ENCODE data around the gene DAZAP1.

The DAZAP1 gene

GRCh38 chr19:1376415-1376805 is 31.0 kb upstream of the DAZAP1 start:
- no peak for TF ChIP-seq CTCF (IDR thresholded peaks at IDR 0.05; ENCODE audit: low read depth, low read length)
- H3K27me3 ChIP-seq, result no peaks in the 10 kb centered on the region
- H3K4me1 ChIP-seq, result peaks cover 11% of the 10 kb centered on the region
- no peaks in the 10 kb centered on the region for H3K9me3 ChIP-seq
- H3K36me3 ChIP-seq, result peaks cover 31% of the 10 kb centered on the region
- DNase-seq, result no peak
- H3K4me3 ChIP-seq (ENCODE audit: low read depth, low read length), result no peak overlapping the region

- Histone ChIP-seq H3K36me3 (peaks cover 28% of the 10 kb centered on the region), H3K4me1 (peaks cover 11% of the 10 kb centered on the region), H3K9me3 (no peaks in the 10 kb centered on the region), H3K27me3 (no peaks in the 10 kb centered on the region), H3K4me3 (ENCODE audit: low read depth, low read length) (no peak overlapping the region)
- no peak for DNase-seq
- TF ChIP-seq CTCF (IDR thresholded peaks at IDR 0.05; ENCODE audit: low read depth, low read length), result no peak
These were observed 30.0 kb upstream of the DAZAP1 start for GRCh38 chr19:1377176-1377964.

GRCh38 chr19:1377965-1378785 is 29.2 kb upstream of the DAZAP1 start:
- peaks cover 24% of the 10 kb centered on the region for H3K36me3 ChIP-seq
- DNase-seq, result no peak
- no peaks in the 10 kb centered on the region for H3K9me3 ChIP-seq
- H3K27me3 ChIP-seq, result no peaks in the 10 kb centered on the region
- H3K4me1 ChIP-seq, result peaks cover 6% of the 10 kb centered on the region
- TF ChIP-seq CTCF (IDR thresholded peaks at IDR 0.05; ENCODE audit: low read depth, low read length), result 0 out of 2 replicates have a peak, but pooled peaks have one; percentile 5
- H3K4me3 ChIP-seq (ENCODE audit: low read depth, low read length), result no peak overlapping the region

GRCh38 chr19:1379126-1379905 is 28.1 kb upstream of the DAZAP1 start:
- no peak for DNase-seq
- Histone ChIP-seq H3K36me3 (peaks cover 16% of the 10 kb centered on the region), H3K9me3 (no peaks in the 10 kb centered on the region), H3K4me1 (no peaks in the 10 kb centered on the region), H3K27me3 (no peaks in the 10 kb centered on the region), H3K4me3 (ENCODE audit: low read depth, low read length) (no peak overlapping the region)
- no peak for TF ChIP-seq CTCF (IDR thresholded peaks at IDR 0.05; ENCODE audit: low read depth, low read length)

GRCh38 chr19:1379961-1380489 is 27.4 kb upstream of the DAZAP1 start:
- H3K27me3 ChIP-seq, result no peaks in the 10 kb centered on the region
- no peaks in the 10 kb centered on the region for H3K4me1 ChIP-seq
- DNase-seq, result no peak
- H3K36me3 ChIP-seq, result peaks cover 16% of the 10 kb centered on the region
- no peak overlapping the region for H3K4me3 ChIP-seq (ENCODE audit: low read depth, low read length)
- no peak for TF ChIP-seq CTCF (IDR thresholded peaks at IDR 0.05; ENCODE audit: low read depth, low read length)
- H3K9me3 ChIP-seq, result no peaks in the 10 kb centered on the region

All from BE2C (cell line).